ENCODE results near the gene MAST1.

GRCh38 chr19:12856653-12857052, 18.3 kb downstream of the MAST1 start:
- TF ChIP-seq TAF1 (conservative IDR thresholded peaks at IDR 0.05), result no peak
- no peak for TF ChIP-seq MAX (IDR thresholded peaks at IDR 0.05)
- TF ChIP-seq CTCF (IDR thresholded peaks at IDR 0.05; ENCODE audit: low read depth, low read length, missing input control), result no peak
- TF ChIP-seq ATF3 (IDR thresholded peaks at IDR 0.05), result no peak
- no peak for TF ChIP-seq HNF4G (IDR thresholded peaks at IDR 0.05)
- no peak for TF ChIP-seq RAD21 (IDR thresholded peaks at IDR 0.05)
- no peak for TF ChIP-seq ZBTB33 (IDR thresholded peaks at IDR 0.05)
- TF ChIP-seq FOXA2 (IDR thresholded peaks at IDR 0.05), result no peak
